GM23338 (cell line): Measurements from ENCODE around the gene UQCC5.

Source experiments
- CREB1 ChIP-seq: fragments of 250-450 bp; sonication (Bioruptor Pico); IDR thresholded peaks from 2 replicates; pipeline ENCODE4 v1.5.0; 2020; ENCODE audit warnings: low read depth, mild to moderate bottlenecking, moderate library complexity
- CTCF ChIP-seq, 2 experiments: fragments of 200-600 bp in 1 of 2; sonication (generic) in 1 of 2; conservative IDR thresholded peaks; 2 replicates each; pipeline versions ENCODE4 v1.5.1 to v1.6.1; 2016 to 2017; ENCODE audit warnings: antibody characterized with exemption in 2 of 2, low read depth in 2 of 2, mild to moderate bottlenecking in 2 of 2, moderate library complexity in 1 of 2
- EZH2 ChIP-seq: fragments of 200-600 bp; sonication (generic); IDR thresholded peaks from one replicate; pipeline ENCODE4 v1.8.0; 2017; ENCODE audit warnings: antibody characterized with exemption, mild to moderate bottlenecking, low read depth; ENCODE audit not compliant: unreplicated experiment
- EZH2phosphoT487 ChIP-seq: fragments of 200-600 bp; sonication (generic); IDR thresholded peaks from one replicate; pipeline ENCODE4 v1.8.1; 2018; ENCODE audit warnings: antibody characterized with exemption; ENCODE audit not compliant: unreplicated experiment
- JUNB ChIP-seq: IDR thresholded peaks from one replicate; pipeline ENCODE4 v1.6.1; 2016; ENCODE audit warnings: antibody characterized with exemption; ENCODE audit not compliant: unreplicated experiment
- POLR2AphosphoS5 ChIP-seq: IDR thresholded peaks from 2 replicates; pipeline ENCODE4 v1.6.1; 2016; ENCODE audit warnings: antibody characterized with exemption, low read depth
- STAT1 ChIP-seq: IDR thresholded peaks from one replicate; pipeline ENCODE4 v1.6.1; 2016; ENCODE audit warnings: antibody characterized with exemption; ENCODE audit not compliant: unreplicated experiment
- TF ChIP-seq, protein P1 (sequence below): IDR thresholded peaks from one replicate; pipeline ENCODE4 v1.6.1; 2018; ENCODE audit warnings: antibody characterized with exemption; ENCODE audit not compliant: unreplicated experiment
- TF ChIP-seq, protein P2 (sequence below): IDR thresholded peaks from 2 replicates; pipeline ENCODE4 v1.6.1; 2016; ENCODE audit warnings: antibody characterized with exemption

- TF ChIP-seq CTCF (conservative IDR thresholded peaks at IDR 0.05; ENCODE audit: low read depth in 2 of 2) = peak in 1 of 2 experiments; percentile 17; a peak in 1 of 4 replicates
- no peak for TF ChIP-seq STAT1
- no peak for TF ChIP-seq POLR2AphosphoS5
- TF ChIP-seq, protein P1, sequence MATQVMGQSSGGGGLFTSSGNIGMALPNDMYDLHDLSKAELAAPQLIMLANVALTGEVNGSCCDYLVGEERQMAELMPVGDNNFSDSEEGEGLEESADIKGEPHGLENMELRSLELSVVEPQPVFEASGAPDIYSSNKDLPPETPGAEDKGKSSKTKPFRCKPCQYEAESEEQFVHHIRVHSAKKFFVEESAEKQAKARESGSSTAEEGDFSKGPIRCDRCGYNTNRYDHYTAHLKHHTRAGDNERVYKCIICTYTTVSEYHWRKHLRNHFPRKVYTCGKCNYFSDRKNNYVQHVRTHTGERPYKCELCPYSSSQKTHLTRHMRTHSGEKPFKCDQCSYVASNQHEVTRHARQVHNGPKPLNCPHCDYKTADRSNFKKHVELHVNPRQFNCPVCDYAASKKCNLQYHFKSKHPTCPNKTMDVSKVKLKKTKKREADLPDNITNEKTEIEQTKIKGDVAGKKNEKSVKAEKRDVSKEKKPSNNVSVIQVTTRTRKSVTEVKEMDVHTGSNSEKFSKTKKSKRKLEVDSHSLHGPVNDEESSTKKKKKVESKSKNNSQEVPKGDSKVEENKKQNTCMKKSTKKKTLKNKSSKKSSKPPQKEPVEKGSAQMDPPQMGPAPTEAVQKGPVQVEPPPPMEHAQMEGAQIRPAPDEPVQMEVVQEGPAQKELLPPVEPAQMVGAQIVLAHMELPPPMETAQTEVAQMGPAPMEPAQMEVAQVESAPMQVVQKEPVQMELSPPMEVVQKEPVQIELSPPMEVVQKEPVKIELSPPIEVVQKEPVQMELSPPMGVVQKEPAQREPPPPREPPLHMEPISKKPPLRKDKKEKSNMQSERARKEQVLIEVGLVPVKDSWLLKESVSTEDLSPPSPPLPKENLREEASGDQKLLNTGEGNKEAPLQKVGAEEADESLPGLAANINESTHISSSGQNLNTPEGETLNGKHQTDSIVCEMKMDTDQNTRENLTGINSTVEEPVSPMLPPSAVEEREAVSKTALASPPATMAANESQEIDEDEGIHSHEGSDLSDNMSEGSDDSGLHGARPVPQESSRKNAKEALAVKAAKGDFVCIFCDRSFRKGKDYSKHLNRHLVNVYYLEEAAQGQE = no peak
- no peak for TF ChIP-seq EZH2phosphoT487
- TF ChIP-seq, protein P2, sequence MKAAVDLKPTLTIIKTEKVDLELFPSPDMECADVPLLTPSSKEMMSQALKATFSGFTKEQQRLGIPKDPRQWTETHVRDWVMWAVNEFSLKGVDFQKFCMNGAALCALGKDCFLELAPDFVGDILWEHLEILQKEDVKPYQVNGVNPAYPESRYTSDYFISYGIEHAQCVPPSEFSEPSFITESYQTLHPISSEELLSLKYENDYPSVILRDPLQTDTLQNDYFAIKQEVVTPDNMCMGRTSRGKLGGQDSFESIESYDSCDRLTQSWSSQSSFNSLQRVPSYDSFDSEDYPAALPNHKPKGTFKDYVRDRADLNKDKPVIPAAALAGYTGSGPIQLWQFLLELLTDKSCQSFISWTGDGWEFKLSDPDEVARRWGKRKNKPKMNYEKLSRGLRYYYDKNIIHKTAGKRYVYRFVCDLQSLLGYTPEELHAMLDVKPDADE = no peak
- TF ChIP-seq EZH2 = no peak
- TF ChIP-seq CREB1 (CRISPR knock-in tag) = no peak
- TF ChIP-seq JUNB = no peak
These were observed 18.3 kb upstream of the UQCC5 start for GRCh38 chr3:52517796-52518722.
